Common myeloid progenitor, CD34-positive (primary cell): ENCODE measurements around the gene KDM7A.
A peak's percentile ranks its signal among the peaks of the same experiment; 100 is the strongest.
"Not testable (repeated sequence)": the region's sequence is repeated elsewhere in the genome, so short reads cannot be mapped to it uniquely, and the experiment has no call there.

Source experiments
- CTCF ChIA-PET: fragments of 350-600 bp; sonication (Branson Sonifier 250); formaldehyde crosslinking; loops from one replicate; lab custom pipeline; 2021; ENCODE audit warnings: antibody characterized with exemption; lab: Charles Lee
- POLR2A ChIA-PET: fragments of 350-600 bp; sonication (Branson Sonifier 250); formaldehyde crosslinking; loops from one replicate; lab custom pipeline; 2021; ENCODE audit warnings: antibody characterized with exemption; lab: Charles Lee
- DNase-seq, 3 donors: peaks; one replicate each; pipeline versions ENCODE4 v3.0.0 to v3.0.0-alpha.2; 2013
- H3K27ac ChIP-seq, 2 experiments: 1 replicate in 1 of 2; 2 replicates in 1 of 2; pipeline ENCODE4 v1.7.0; 2013; ENCODE audit warnings: inconsistent platforms in 2 of 2, low read length in 2 of 2, mild to moderate bottlenecking in 2 of 2, low read depth in 1 of 2, moderate library complexity in 1 of 2; ENCODE audit not compliant: severe bottlenecking in 2 of 2, insufficient read depth in 1 of 2, poor library complexity in 1 of 2
- H3K27me3 ChIP-seq, 5 experiments: replicated peaks in 2 of 5; 1 replicate in 3 of 5; 2 replicates in 2 of 5; pipeline versions ENCODE4 v1.6.1 to v1.7.0; 2013; ENCODE audit warnings: low read length in 4 of 5, mild to moderate bottlenecking in 2 of 5, moderate library complexity in 2 of 5, inconsistent platforms in 1 of 5; ENCODE audit not compliant: insufficient read depth in 5 of 5, control insufficient read depth in 4 of 5
- H3K36me3 ChIP-seq, 4 experiments: 1 replicate in 2 of 4; 2 replicates in 2 of 4; pipeline versions ENCODE4 v1.6.1 to v1.7.0; 2013; ENCODE audit warnings: low read length in 3 of 4, control low read depth in 1 of 4, mild to moderate bottlenecking in 1 of 4; ENCODE audit not compliant: control insufficient read depth in 4 of 4, insufficient read depth in 4 of 4
- H3K4me1 ChIP-seq, 4 experiments: 1 replicate in 3 of 4; 2 replicates in 1 of 4; pipeline versions ENCODE4 v1.6.1 to v1.7.1; 2013; ENCODE audit warnings: low read length in 3 of 4, mild to moderate bottlenecking in 3 of 4, control low read depth in 1 of 4, inconsistent platforms in 1 of 4, moderate library complexity in 1 of 4; ENCODE audit not compliant: control insufficient read depth in 4 of 4, insufficient read depth in 4 of 4; ENCODE audit errors: control extremely low read depth in 1 of 4
- H3K4me3 ChIP-seq, 7 experiments: 1 replicate in 4 of 7; 2 replicates in 3 of 7; pipeline versions ENCODE4 v1.5.1 to v1.7.0; 2013; ENCODE audit warnings: mild to moderate bottlenecking in 7 of 7, low read length in 6 of 7, moderate library complexity in 6 of 7, inconsistent platforms in 2 of 7, low read depth in 2 of 7, control low read depth in 1 of 7; ENCODE audit not compliant: insufficient read depth in 4 of 7, control insufficient read depth in 1 of 7; ENCODE audit errors: extremely low read depth in 1 of 7
- H3K9me3 ChIP-seq, 5 experiments: 1 replicate in 4 of 5; 2 replicates in 1 of 5; pipeline versions ENCODE4 v1.6.1 to v1.7.1; 2013; ENCODE audit warnings: low read length in 4 of 5, mild to moderate bottlenecking in 2 of 5, inconsistent platforms in 1 of 5, low read depth in 1 of 5, moderate library complexity in 1 of 5; ENCODE audit not compliant: control insufficient read depth in 4 of 5, insufficient read depth in 2 of 5; ENCODE audit errors: control extremely low read depth in 1 of 5
- WGBS: methylation state at CpG from one replicate; pipeline ENCODE4 v1.1.5; 2013; ENCODE audit not compliant: insufficient coverage; 5-methylcytosine and 5-hydroxymethylcytosine counted together

The KDM7A gene

GRCh38 chr7:140175221-140176121 is 1.3 kb downstream of the KDM7A start:
- H3K27ac ChIP-seq: peak overlapping the region in 1 of 2 experiments; percentile 56
- peak overlapping the region; percentile 50 to 83 (median 69) for H3K4me3 ChIP-seq
- under 1% methylated on average over 64 of the region's 72 CpGs for WGBS
- peaks cover 8 to 18% (median 14%) of the 10 kb centered on the region in 4 experiments for H3K4me1 ChIP-seq
- no peaks in the 10 kb centered on the region for H3K9me3 ChIP-seq
- H3K36me3 ChIP-seq: no peaks in the 10 kb centered on the region
- POLR2A ChIA-PET: no interaction called here
- CTCF ChIA-PET: interaction anchor here (1.0 to 1.5 kb wide), 4 partner anchors 78 to 169 kb away, joined by 3 to 10 read pairs (median 5); no protein-coding TSS in a partner anchor
- DNase-seq: peak; percentile 91 to 96 (median 96)
- H3K27me3 ChIP-seq: peaks cover 0 to 6% (median 3%) of the 10 kb centered on the region in 5 experiments

- Histone ChIP-seq H3K4me3 (no peak overlapping the region), H3K4me1 (peaks cover 8 to 18% (median 14%) of the 10 kb centered on the region in 4 experiments), H3K36me3 (no peaks in the 10 kb centered on the region), H3K9me3 (no peaks in the 10 kb centered on the region), H3K27me3 (peaks cover 0 to 6% (median 3%) of the 10 kb centered on the region in 5 experiments), H3K27ac (no peak overlapping the region)
- WGBS: 100% methylated on average over 1 of the region's 2 CpGs
- ChIA-PET CTCF (interaction anchor here (0.6 to 1.5 kb wide), 4 partner anchors 26 to 170 kb away, joined by 3 to 6 read pairs (median 3); no protein-coding TSS in a partner anchor), POLR2A (no interaction called here)
- no peak for DNase-seq
Measured at GRCh38 chr7:140174217-140174616, 2.6 kb downstream of the KDM7A start.

GRCh38 chr7:140170375-140170774 is 6.4 kb downstream of the KDM7A start:
- ChIA-PET CTCF (interaction anchor here (0.8 to 1.2 kb wide), 2 partner anchors 133 to 135 kb away, joined by 4 read pairs; no protein-coding TSS in a partner anchor), POLR2A (no interaction called here)
- no peaks in the 10 kb centered on the region for H3K27me3 ChIP-seq
- H3K4me3 ChIP-seq: no peak overlapping the region
- H3K9me3 ChIP-seq: no peaks in the 10 kb centered on the region
- H3K27ac ChIP-seq: no peak overlapping the region
- peaks cover 0 to 8% (median 4%) of the 10 kb centered on the region in 4 experiments for H3K4me1 ChIP-seq
- DNase-seq: no peak
- 89% methylated on average over 3 of the region's 4 CpGs for WGBS
- H3K36me3 ChIP-seq: no peaks in the 10 kb centered on the region

GRCh38 chr7:140168816-140169215 is 8.0 kb downstream of the KDM7A start:
- no CpG with 5 or more reads among the region's 2 CpGs for WGBS
- POLR2A ChIA-PET: no interaction called here
- CTCF ChIA-PET: interaction anchor here (1.0 kb wide), 2 partner anchors 13 to 158 kb away, joined by 3 read pairs; no protein-coding TSS in a partner anchor
- Histone ChIP-seq H3K4me1 (peaks cover 0 to 4% (median 0%) of the 10 kb centered on the region in 4 experiments), H3K27me3 (no peaks in the 10 kb centered on the region), H3K36me3 (no peaks in the 10 kb centered on the region), H3K27ac (no peak overlapping the region), H3K4me3 (no peak overlapping the region), H3K9me3 (no peaks in the 10 kb centered on the region)
- DNase-seq: no peak

- CTCF ChIA-PET: no interaction called here
- WGBS: 82% methylated on average over 1 of the region's 3 CpGs
- POLR2A ChIA-PET: no interaction called here
- DNase-seq: peak in 1 of 3 donors; percentile 23
- Histone ChIP-seq H3K9me3 (no peaks in the 10 kb centered on the region), H3K4me1 (peaks cover 0 to 4% (median 0%) of the 10 kb centered on the region in 4 experiments), H3K27ac (no peak overlapping the region), H3K4me3 (no peak overlapping the region), H3K27me3 (no peaks in the 10 kb centered on the region), H3K36me3 (no peaks in the 10 kb centered on the region)
Measured at GRCh38 chr7:140165422-140165821, 11.4 kb downstream of the KDM7A start.

GRCh38 chr7:140162081-140162480 is 14.7 kb downstream of the KDM7A start:
- H3K9me3 ChIP-seq, H3K27ac ChIP-seq, H3K4me3 ChIP-seq, H3K4me1 ChIP-seq, POLR2A ChIA-PET, H3K27me3 ChIP-seq, DNase-seq, H3K36me3 ChIP-seq: not testable (repeated sequence)
- CTCF ChIA-PET: interaction anchor here (1.3 kb wide), 1 partner anchor 24 kb away, joined by 3 read pairs; no protein-coding TSS in a partner anchor
- 87% methylated on average over 7 of the region's 11 CpGs for WGBS

- H3K36me3 ChIP-seq: no peaks in the 10 kb centered on the region
- no peak overlapping the region for H3K27ac ChIP-seq
- peaks cover 0 to 4% (median 0%) of the 10 kb centered on the region in 4 experiments for H3K4me1 ChIP-seq
- DNase-seq: no peak
- ChIA-PET CTCF (no interaction called here), POLR2A (no interaction called here)
- H3K27me3 ChIP-seq: no peaks in the 10 kb centered on the region
- no peaks in the 10 kb centered on the region for H3K9me3 ChIP-seq
- no CpG with 5 or more reads among the region's 1 CpG for WGBS
- no peak overlapping the region for H3K4me3 ChIP-seq
Measured at GRCh38 chr7:140161047-140161446, 15.7 kb downstream of the KDM7A start.
